NCI-H1930 (cell line): Measurements from ENCODE around the gene ADGRG2.

Experiments
- DNase-seq, 2 experiments: peaks; one replicate each; lab custom pipeline; 2025; lab: John Stamatoyannopoulos, UW

The ADGRG2 gene

GRCh38 chrX:18949944-18950301 lies 172.3 kb downstream of the ADGRG2 start:
- DNase-seq: no peak

DNA sequence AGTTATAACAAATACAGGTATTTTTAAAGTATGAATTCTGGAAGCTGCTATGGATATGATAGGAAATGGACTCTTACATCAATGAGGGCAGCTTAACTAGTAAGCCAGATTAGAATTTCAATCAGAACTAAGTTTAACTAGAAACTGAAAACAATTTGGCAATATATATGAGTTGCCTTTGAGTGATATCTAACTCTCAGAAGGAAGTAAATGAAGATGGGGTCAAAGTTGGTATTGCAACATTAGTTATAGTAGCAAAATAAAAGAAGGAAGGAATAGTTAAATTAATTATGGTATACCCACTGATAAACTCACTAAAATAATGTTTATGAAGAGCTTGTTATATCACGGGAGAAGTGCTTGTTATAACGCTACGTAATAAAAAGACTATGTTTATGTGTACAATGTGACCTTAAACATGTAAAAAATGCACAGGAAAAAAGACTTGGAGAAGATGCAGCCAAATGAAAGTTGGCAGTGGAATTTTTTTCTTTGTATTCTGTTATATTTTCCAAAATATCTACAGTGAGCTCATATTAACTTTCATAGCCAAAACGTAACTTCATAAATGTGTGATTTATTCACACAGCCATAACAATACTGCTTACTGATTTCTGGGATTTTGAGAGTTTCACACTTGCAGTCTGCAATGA lies 172.9 kb downstream of the ADGRG2 start:
- DNase-seq: no peak

GRCh38 chrX:18946611-18947010 lies 175.7 kb downstream of the ADGRG2 start:
- no peak for DNase-seq

GRCh38 chrX:18946157-18946556 lies 176.1 kb downstream of the ADGRG2 start:
- DNase-seq: no peak

DNA sequence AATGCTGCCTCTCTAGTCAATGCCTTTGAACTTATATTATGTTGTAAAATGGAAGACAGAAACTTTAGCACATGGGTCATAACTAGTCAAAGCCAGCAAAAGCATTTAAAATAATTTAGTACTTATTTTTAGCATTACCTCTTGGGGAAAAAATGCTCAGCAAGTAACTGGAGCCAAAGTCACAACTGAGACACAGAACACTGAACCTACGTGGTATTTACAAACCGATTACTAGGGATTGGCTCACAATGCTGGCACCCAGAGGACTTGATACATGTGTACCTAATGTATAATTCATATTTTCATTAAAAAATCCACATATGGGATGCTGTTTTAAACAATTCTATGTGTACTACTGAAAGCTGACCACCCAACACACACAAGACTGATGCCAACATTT lies 176.8 kb downstream of the ADGRG2 start:
- no peak for DNase-seq

GRCh38 chrX:18944482-18944881 lies 177.8 kb downstream of the ADGRG2 start:
- DNase-seq: no peak

- no peak for DNase-seq
Measured at GRCh38 chrX:18941896-18942295, 180.4 kb downstream of the ADGRG2 start.
